ENCODE results near the gene HCN3. TPM values are rescaled to one million over a fixed set of nuclear protein-coding genes. Genes with fewer than 3 reads are reported as not detected.

The HCN3 gene
- total RNA-seq, 5 donors from 2014 or later (not counting 1 experiment from before 2014, with no cell fraction given) = 1.7 to 4.1 (median 4.0) TPM

DNA sequence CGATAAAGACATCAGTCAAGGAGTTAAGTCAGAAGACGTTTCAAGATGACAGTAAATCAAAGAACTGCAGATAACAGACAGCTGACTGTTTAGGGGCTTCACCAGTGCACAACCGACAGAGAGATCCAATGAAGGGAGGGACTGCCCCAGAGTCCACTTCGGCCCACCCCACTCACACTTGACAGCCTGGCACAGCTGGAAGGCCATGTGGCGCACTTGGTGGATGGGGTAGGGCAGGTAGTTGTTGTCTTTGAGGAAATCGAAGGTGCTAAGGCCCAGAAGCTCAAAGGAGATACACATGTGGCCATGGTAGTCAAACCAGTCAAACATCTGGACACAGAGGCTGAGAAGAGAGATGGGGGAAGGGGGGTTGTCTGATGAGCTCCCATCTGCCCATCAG lies 10.7 kb upstream of the HCN3 start:
- no peaks in the 10 kb centered on the region for H3K9me3 ChIP-seq
- Mint-ChIP-seq H3K4me3 (no peak overlapping the region), H3K27ac (no peak overlapping the region), H3K4me1 (peaks cover 24 to 34% (median 25%) of the 10 kb centered on the region in 3 donors), H3K36me3 (peaks cover 60% of the 10 kb centered on the region), H3K27me3 (no peaks in the 10 kb centered on the region), H3K9me3 (no peaks in the 10 kb centered on the region)
- peaks cover 0 to 14% of the 10 kb centered on the region in 2 experiments for H3K4me1 ChIP-seq (ENCODE audit: control insufficient read depth in 1 of 2, extremely low read depth in 1 of 2, insufficient read depth in 2 of 2, low read length in 2 of 2)
- DNase-seq = no peak
- WGBS (ENCODE audit: insufficient coverage) = 100% methylated on average over 3 of the region's 6 CpGs
- ChIA-PET POLR2A (interaction anchor here in 1 of 2 donors (1.0 kb wide), 1 partner anchor 21 kb away, joined by 3 read pairs; no protein-coding TSS in a partner anchor), CTCF (interaction anchor here in 1 of 2 donors (0.6 to 2.8 kb wide), 2 partner anchors 16 to 350 kb away, joined by 3 to 10 read pairs; no protein-coding TSS in a partner anchor)
- H3K27me3 ChIP-seq (replicated peaks in 1 of 2; ENCODE audit: control insufficient read depth in 2 of 2, extremely low read depth in 1 of 2, insufficient read depth in 2 of 2, low read length in 1 of 2) = no peaks in the 10 kb centered on the region
- ATAC-seq (replicated peaks in 1 of 4) = no peak
- H3K4me3 ChIP-seq (ENCODE audit: control insufficient read depth in 1 of 2, extremely low read depth in 1 of 2, low read length in 1 of 2) = no peak overlapping the region
- no peak overlapping the region for H3K27ac ChIP-seq (ENCODE audit: low read length)
- peaks cover 7 to 77% of the 10 kb centered on the region in 2 donors for H3K36me3 ChIP-seq (ENCODE audit: control insufficient read depth in 2 of 2, extremely low read depth in 1 of 2, insufficient read depth in 1 of 2, low read length in 1 of 2)

DNA sequence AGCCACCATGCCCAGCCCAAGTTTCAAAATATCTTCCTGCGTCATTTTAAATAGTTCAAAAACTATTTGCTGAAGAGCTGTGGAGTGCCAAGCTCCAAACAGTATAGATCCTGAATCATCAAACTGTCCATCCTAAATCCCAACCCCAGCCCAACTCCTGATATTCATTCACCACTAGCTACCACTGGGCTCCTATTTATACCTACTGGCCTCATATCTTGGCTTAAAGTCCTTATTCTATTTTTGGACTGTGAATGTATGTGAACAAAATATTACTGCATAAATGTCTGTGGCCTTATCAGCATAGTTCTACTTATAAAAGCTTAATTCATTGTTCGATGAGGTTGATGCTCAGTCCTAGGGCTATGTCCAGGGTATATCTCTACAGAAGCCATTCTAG lies 9.9 kb upstream of the HCN3 start:
- no peak for ATAC-seq (replicated peaks in 1 of 4)
- no peak overlapping the region for H3K27ac ChIP-seq (ENCODE audit: low read length)
- Mint-ChIP-seq H3K4me3 (no peak overlapping the region), H3K9me3 (no peaks in the 10 kb centered on the region), H3K27ac (no peak overlapping the region), H3K4me1 (peaks cover 24 to 34% (median 25%) of the 10 kb centered on the region in 3 donors), H3K36me3 (peaks cover 60% of the 10 kb centered on the region), H3K27me3 (no peaks in the 10 kb centered on the region)
- WGBS (ENCODE audit: insufficient coverage) = 100% methylated on average over 1 of the region's 2 CpGs
- H3K27me3 ChIP-seq (replicated peaks in 1 of 2; ENCODE audit: control insufficient read depth in 2 of 2, extremely low read depth in 1 of 2, insufficient read depth in 2 of 2, low read length in 1 of 2) = no peaks in the 10 kb centered on the region
- peaks cover 7 to 79% of the 10 kb centered on the region in 2 donors for H3K36me3 ChIP-seq (ENCODE audit: control insufficient read depth in 2 of 2, extremely low read depth in 1 of 2, insufficient read depth in 1 of 2, low read length in 1 of 2)
- no peak overlapping the region for H3K4me3 ChIP-seq (ENCODE audit: control insufficient read depth in 1 of 2, extremely low read depth in 1 of 2, low read length in 1 of 2)
- DNase-seq = no peak
- CTCF ChIA-PET = interaction anchor here in 1 of 2 donors (2.8 kb wide), 1 partner anchor 16 kb away, joined by 10 read pairs; no protein-coding TSS in a partner anchor
- no peaks in the 10 kb centered on the region for H3K9me3 ChIP-seq
- H3K4me1 ChIP-seq (ENCODE audit: control insufficient read depth in 1 of 2, extremely low read depth in 1 of 2, insufficient read depth in 2 of 2, low read length in 2 of 2) = peaks cover 0 to 16% of the 10 kb centered on the region in 2 experiments
- POLR2A ChIA-PET = interaction anchor here (0.6 to 1.0 kb wide), 2 partner anchors 12 to 22 kb away, joined by 3 read pairs; partner anchors contain the start of gene ENTREP3 (in 1 of the 2)

DNA sequence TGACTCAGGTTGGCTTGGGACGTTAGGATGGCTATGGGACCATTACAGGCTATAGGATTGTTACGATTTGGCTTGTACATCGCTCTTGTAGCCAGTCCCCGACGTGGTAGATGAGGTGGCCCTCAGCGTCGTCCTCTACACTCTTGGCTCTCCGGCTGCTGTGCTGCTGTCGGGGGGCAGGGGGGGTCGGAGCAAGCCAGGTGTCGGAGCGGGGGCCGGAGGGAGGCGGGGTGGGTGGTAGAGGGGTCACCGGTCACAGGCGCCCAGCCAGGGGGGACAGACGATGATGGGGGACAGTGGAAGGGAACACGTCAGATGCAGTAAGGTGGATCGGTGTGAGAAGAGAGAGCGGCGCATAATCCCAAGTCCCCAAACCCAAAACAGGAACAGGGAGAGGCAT lies 8.6 kb upstream of the HCN3 start:
- H3K4me3 ChIP-seq (ENCODE audit: control insufficient read depth in 1 of 2, extremely low read depth in 1 of 2, low read length in 1 of 2) = no peak overlapping the region
- no peaks in the 10 kb centered on the region for H3K9me3 Mint-ChIP-seq
- no peak overlapping the region for H3K27ac ChIP-seq (ENCODE audit: low read length)
- H3K4me1 Mint-ChIP-seq = peaks cover 25 to 31% (median 30%) of the 10 kb centered on the region in 3 donors
- no peak for ATAC-seq (replicated peaks in 1 of 4)
- WGBS (ENCODE audit: insufficient coverage) = 98% methylated on average over 12 of the region's 21 CpGs
- peaks cover 56% of the 10 kb centered on the region for H3K36me3 Mint-ChIP-seq
- POLR2A ChIA-PET = interaction anchor here in 1 of 2 donors (0.5 kb wide), 1 partner anchor 31 kb away, joined by 4 read pairs; no protein-coding TSS in a partner anchor
- CTCF ChIA-PET = interaction anchor here in 1 of 2 donors (1.0 kb wide), 1 partner anchor 19 kb away, joined by 3 read pairs; no protein-coding TSS in a partner anchor
- H3K4me3 Mint-ChIP-seq = no peak overlapping the region
- DNase-seq = no peak
- H3K27ac Mint-ChIP-seq = no peak overlapping the region
- H3K4me1 ChIP-seq (ENCODE audit: control insufficient read depth in 1 of 2, extremely low read depth in 1 of 2, insufficient read depth in 2 of 2, low read length in 2 of 2) = peaks cover 3 to 16% of the 10 kb centered on the region in 2 experiments
- no peaks in the 10 kb centered on the region for H3K27me3 ChIP-seq (replicated peaks in 1 of 2; ENCODE audit: control insufficient read depth in 2 of 2, extremely low read depth in 1 of 2, insufficient read depth in 2 of 2, low read length in 1 of 2)
- no peaks in the 10 kb centered on the region for H3K27me3 Mint-ChIP-seq
- H3K9me3 ChIP-seq = no peaks in the 10 kb centered on the region
- peaks cover 7 to 77% of the 10 kb centered on the region in 2 donors for H3K36me3 ChIP-seq (ENCODE audit: control insufficient read depth in 2 of 2, extremely low read depth in 1 of 2, insufficient read depth in 1 of 2, low read length in 1 of 2)

DNA sequence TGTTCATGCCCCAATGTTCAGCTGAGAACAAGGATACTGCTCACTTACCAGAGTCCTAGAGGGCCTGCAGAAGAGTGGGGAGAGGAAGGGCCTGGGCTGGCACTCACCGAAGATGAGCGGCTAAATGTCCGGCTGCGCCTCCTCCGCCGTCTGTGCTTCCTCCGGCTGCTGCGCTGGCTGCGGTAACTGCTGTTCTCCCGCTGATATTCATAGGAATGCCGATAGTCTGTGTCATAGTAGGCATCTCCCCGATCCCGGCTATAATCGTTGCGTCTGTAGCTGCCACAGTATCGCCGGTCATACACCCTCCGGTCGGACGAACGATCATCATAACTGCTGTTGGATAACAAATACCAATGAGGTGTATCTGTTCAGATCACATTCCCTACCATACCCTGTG lies 7.9 kb upstream of the HCN3 start:
- DNase-seq (no peak), ATAC-seq (replicated peaks in 1 of 4) (no peak)
- peaks cover 7 to 70% of the 10 kb centered on the region in 2 donors for H3K36me3 ChIP-seq (ENCODE audit: control insufficient read depth in 2 of 2, extremely low read depth in 1 of 2, insufficient read depth in 1 of 2, low read length in 1 of 2)
- ChIA-PET CTCF (interaction anchor here in 1 of 2 donors (1.3 kb wide), 1 partner anchor 19 kb away, joined by 9 read pairs; no protein-coding TSS in a partner anchor), POLR2A (interaction anchor here in 1 of 2 donors (0.6 kb wide), 1 partner anchor 11 kb away, joined by 3 read pairs; no protein-coding TSS in a partner anchor)
- H3K9me3 ChIP-seq = no peaks in the 10 kb centered on the region
- H3K4me3 Mint-ChIP-seq = no peak overlapping the region
- 98% methylated on average over 21 of the region's 21 CpGs for WGBS (ENCODE audit: insufficient coverage)
- H3K4me1 Mint-ChIP-seq = peaks cover 29 to 34% (median 33%) of the 10 kb centered on the region in 3 donors
- H3K9me3 Mint-ChIP-seq = no peaks in the 10 kb centered on the region
- peaks cover 50% of the 10 kb centered on the region for H3K36me3 Mint-ChIP-seq
- H3K4me3 ChIP-seq (ENCODE audit: control insufficient read depth in 1 of 2, extremely low read depth in 1 of 2, low read length in 1 of 2) = no peak overlapping the region
- no peaks in the 10 kb centered on the region for H3K27me3 Mint-ChIP-seq
- H3K4me1 ChIP-seq (ENCODE audit: control insufficient read depth in 1 of 2, extremely low read depth in 1 of 2, insufficient read depth in 2 of 2, low read length in 2 of 2) = peaks cover 6 to 20% of the 10 kb centered on the region in 2 experiments
- H3K27ac Mint-ChIP-seq = peak overlapping the region in 1 of 2 donors; percentile 34
- no peak overlapping the region for H3K27ac ChIP-seq (ENCODE audit: low read length)
- H3K27me3 ChIP-seq (replicated peaks in 1 of 2; ENCODE audit: control insufficient read depth in 2 of 2, extremely low read depth in 1 of 2, insufficient read depth in 2 of 2, low read length in 1 of 2) = no peaks in the 10 kb centered on the region

DNA sequence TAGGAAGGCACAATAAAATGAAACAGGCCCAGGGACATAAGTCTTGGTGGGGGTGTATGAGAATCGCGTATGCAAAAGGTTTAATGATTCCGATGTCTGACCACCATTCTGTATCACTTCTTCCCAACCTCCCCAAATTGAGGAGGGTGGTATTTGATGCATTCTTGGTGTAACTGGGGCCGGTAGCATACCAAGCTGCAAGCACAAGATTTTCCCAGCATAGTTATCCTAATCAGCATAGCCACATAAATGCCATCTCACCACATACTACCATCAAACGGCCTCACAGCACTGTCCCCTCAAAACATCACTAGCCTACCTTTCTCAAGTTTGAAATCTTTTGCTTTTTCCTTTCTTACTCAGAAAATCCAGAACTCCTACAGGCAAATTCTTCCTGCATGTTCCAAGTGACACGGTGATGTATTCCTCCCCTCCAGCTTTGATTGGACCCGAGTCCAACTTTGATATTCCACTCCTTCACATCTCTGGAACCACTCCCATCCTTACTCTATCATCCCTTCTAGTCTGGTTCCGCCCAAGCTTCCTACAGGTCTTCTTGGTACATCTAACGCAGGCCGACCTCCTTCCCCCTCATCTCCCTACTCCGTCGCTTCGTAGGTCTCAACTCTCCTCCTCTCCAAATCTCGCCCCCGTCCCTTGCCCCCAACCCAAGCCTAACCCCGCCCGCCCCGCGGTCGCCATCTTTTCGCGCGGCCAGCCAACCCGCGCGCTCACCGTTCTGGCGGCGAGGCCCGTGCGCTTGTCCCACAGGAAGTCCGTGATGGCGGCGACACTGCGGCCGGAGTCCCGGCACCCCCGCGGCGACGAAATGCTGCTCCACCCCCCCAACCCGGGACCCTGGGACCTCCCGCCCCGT lies 4.6 kb upstream of the HCN3 start:
- Mint-ChIP-seq H3K4me1 (peaks cover 40 to 51% (median 49%) of the 10 kb centered on the region in 3 donors), H3K9me3 (no peaks in the 10 kb centered on the region), H3K36me3 (peaks cover 26% of the 10 kb centered on the region), H3K27ac (peak overlapping the region; percentile 81 to 90), H3K4me3 (peak overlapping the region; percentile 90 to 93 (median 92)), H3K27me3 (no peaks in the 10 kb centered on the region)
- CTCF ChIA-PET = interaction anchor here (0.5 to 1.3 kb wide), 12 partner anchors 8 to 833 kb away, joined by 3 to 12 read pairs (median 4); partner anchors contain the start of genes CKS1B (in 1 of the 2), FDPS (in 1 of the 2) and KRTCAP2 (in 1 of the 2)
- Histone ChIP-seq H3K36me3 (ENCODE audit: control insufficient read depth in 2 of 2, extremely low read depth in 1 of 2, insufficient read depth in 1 of 2, low read length in 1 of 2) (peaks cover 7 to 36% of the 10 kb centered on the region in 2 donors), H3K9me3 (no peaks in the 10 kb centered on the region), H3K27me3 (replicated peaks in 1 of 2; ENCODE audit: control insufficient read depth in 2 of 2, extremely low read depth in 1 of 2, insufficient read depth in 2 of 2, low read length in 1 of 2) (no peaks in the 10 kb centered on the region), H3K27ac (ENCODE audit: low read length) (peak overlapping the region; percentile 67), H3K4me3 (ENCODE audit: control insufficient read depth in 1 of 2, extremely low read depth in 1 of 2, low read length in 1 of 2) (peak overlapping the region; percentile 45 to 78), H3K4me1 (ENCODE audit: control insufficient read depth in 1 of 2, extremely low read depth in 1 of 2, insufficient read depth in 2 of 2, low read length in 2 of 2) (peaks cover 20 to 36% of the 10 kb centered on the region in 2 experiments)
- 0% methylated on average over 37 of the region's 44 CpGs for WGBS (ENCODE audit: insufficient coverage)
- ATAC-seq (replicated peaks in 1 of 4) = peak; percentile 21 to 32 (median 25)
- POLR2A ChIA-PET = interaction anchor here in 1 of 2 donors (0.5 to 1.2 kb wide), 2 partner anchors 13 to 35 kb away, joined by 5 to 9 read pairs; partner anchors contain the start of gene FDPS
- peak in 5 of 35 experiments; percentile 15 to 35 (median 23) for DNase-seq
